ENCODE measurements around the gene COL18A1.

DNA sequence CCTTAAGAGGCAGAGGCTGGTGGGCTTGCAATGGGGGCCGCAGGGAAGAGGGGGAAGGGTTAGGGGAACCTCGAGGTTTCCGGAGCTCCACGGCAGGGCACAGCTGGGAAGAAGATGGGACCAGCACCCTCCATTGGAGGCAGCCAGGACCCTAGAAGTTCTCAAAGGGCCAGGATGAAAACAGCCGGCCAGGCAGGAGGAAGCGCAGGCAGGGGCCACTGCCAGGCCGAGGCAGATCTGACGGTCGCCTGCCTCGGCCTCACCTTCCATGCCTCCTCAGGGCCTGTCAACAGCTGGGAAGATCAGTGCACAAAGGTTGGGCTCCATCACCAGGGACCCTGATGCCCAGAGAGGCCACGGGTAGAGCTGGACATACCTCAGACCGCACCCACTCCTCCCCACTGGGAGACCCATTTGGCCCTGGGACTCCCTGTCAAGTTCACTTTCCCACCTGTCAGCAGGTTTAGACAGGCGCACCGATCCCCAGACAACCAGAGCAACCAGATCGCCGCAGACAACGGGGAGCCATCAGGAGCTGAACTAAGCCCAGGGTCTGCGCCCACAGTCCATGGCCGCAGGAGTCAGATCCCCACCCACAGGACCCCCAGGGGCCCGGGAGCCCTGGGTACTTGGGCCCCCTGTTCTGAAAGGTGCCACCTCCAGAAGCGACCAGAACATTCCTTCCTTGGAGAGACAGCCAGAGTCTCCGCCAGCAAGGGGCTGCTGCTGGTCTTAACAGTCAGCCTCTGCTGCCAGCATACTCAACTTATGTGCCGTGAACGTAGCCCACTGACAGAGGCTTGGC is 135.0 kb downstream of the COL18A1 start:
- TF ChIP-seq CTCF (IDR thresholded peaks at IDR 0.05) (no peak), POLR2A (IDR thresholded peaks at IDR 0.05) (no peak)
